Measurements from ENCODE around the gene CNTN4.
"Not testable (repeated sequence)": the region's sequence is repeated elsewhere in the genome, so short reads cannot be mapped to it uniquely, and the experiment has no call there.

CNTN4 gene

GRCh38 chr3:2512881-2513280, 414.2 kb downstream of the CNTN4 start:
- Histone ChIP-seq H3K27me3 (no peaks in the 10 kb centered on the region), H3K27ac (no peak overlapping the region), H3K9me3 (replicated peaks in 1 of 11) (no peaks in the 10 kb centered on the region), H3K36me3 (no peaks in the 10 kb centered on the region), H3K9ac (no peak overlapping the region), H4K20me1 (no peaks in the 10 kb centered on the region), H3K4me2 (no peak overlapping the region), H3K4me3 (no peak overlapping the region), H3K4me1 (no peaks in the 10 kb centered on the region)
- TF ChIP-seq Cebpa-rat (IDR thresholded peaks at IDR 0.05) = no peak

GRCh38 chr3:2513986-2514385, 415.3 kb downstream of the CNTN4 start:
- Histone ChIP-seq H4K20me1 (no peaks in the 10 kb centered on the region), H3K27ac (no peak overlapping the region), H3K9ac (no peak overlapping the region), H3K4me1 (no peaks in the 10 kb centered on the region), H3K4me3 (no peak overlapping the region), H3K36me3 (no peaks in the 10 kb centered on the region), H3K9me3 (replicated peaks in 1 of 11) (no peaks in the 10 kb centered on the region), H3K27me3 (no peaks in the 10 kb centered on the region), H3K4me2 (no peak overlapping the region)
- no peak for TF ChIP-seq Cebpa-rat (IDR thresholded peaks at IDR 0.05)

- Histone ChIP-seq H4K20me1 (no peaks in the 10 kb centered on the region), H3K4me1 (no peaks in the 10 kb centered on the region), H3K4me2 (no peak overlapping the region), H3K4me3 (no peak overlapping the region), H3K9ac (no peak overlapping the region), H3K9me3 (replicated peaks in 1 of 11) (no peaks in the 10 kb centered on the region), H3K27me3 (no peaks in the 10 kb centered on the region), H3K36me3 (no peaks in the 10 kb centered on the region), H3K27ac (no peak overlapping the region)
- no peak for TF ChIP-seq Cebpa-rat (IDR thresholded peaks at IDR 0.05)
Measured at GRCh38 chr3:2516762-2517441, 418.2 kb downstream of the CNTN4 start.

GRCh38 chr3:2517500-2518172, 419.0 kb downstream of the CNTN4 start:
- Histone ChIP-seq H3K27me3 (no peaks in the 10 kb centered on the region), H3K4me3 (no peak overlapping the region), H3K36me3 (no peaks in the 10 kb centered on the region), H3K9ac (no peak overlapping the region), H4K20me1 (no peaks in the 10 kb centered on the region), H3K9me3 (replicated peaks in 1 of 11) (no peaks in the 10 kb centered on the region), H3K4me2 (no peak overlapping the region), H3K27ac (no peak overlapping the region), H3K4me1 (no peaks in the 10 kb centered on the region)
- TF ChIP-seq Cebpa-rat (IDR thresholded peaks at IDR 0.05) = no peak

- H3K9me3 ChIP-seq (replicated peaks in 1 of 11) = no peaks in the 10 kb centered on the region
- H3K36me3 ChIP-seq = no peaks in the 10 kb centered on the region
- H3K9ac ChIP-seq = no peak overlapping the region
- H3K27ac ChIP-seq = no peak overlapping the region
- no peak overlapping the region for H3K4me2 ChIP-seq
- no peaks in the 10 kb centered on the region for H3K27me3 ChIP-seq
- TF ChIP-seq Cebpa-rat (IDR thresholded peaks at IDR 0.05) = no peak
- H4K20me1 ChIP-seq = no peaks in the 10 kb centered on the region
- H3K4me1 ChIP-seq = no peaks in the 10 kb centered on the region
- H3K4me3 ChIP-seq = no peak overlapping the region
Measured at GRCh38 chr3:2523281-2523836, 424.7 kb downstream of the CNTN4 start.

GRCh38 chr3:2525968-2526367, 427.3 kb downstream of the CNTN4 start:
- no peaks in the 10 kb centered on the region for H3K9me3 ChIP-seq (replicated peaks in 1 of 11)
- H3K36me3 ChIP-seq = no peaks in the 10 kb centered on the region
- no peaks in the 10 kb centered on the region for H3K27me3 ChIP-seq
- no peaks in the 10 kb centered on the region for H3K4me1 ChIP-seq
- H3K4me2 ChIP-seq = no peak overlapping the region
- H3K9ac ChIP-seq = no peak overlapping the region
- H3K27ac ChIP-seq = no peak overlapping the region
- no peak for TF ChIP-seq Cebpa-rat (IDR thresholded peaks at IDR 0.05)
- no peak overlapping the region for H3K4me3 ChIP-seq
- no peaks in the 10 kb centered on the region for H4K20me1 ChIP-seq

GRCh38 chr3:2526926-2527325, 428.3 kb downstream of the CNTN4 start:
- no peaks in the 10 kb centered on the region for H3K36me3 ChIP-seq
- no peak overlapping the region for H3K4me2 ChIP-seq

GRCh38 chr3:2527328-2527727, 428.7 kb downstream of the CNTN4 start:
- not testable (repeated sequence) for H3K9ac ChIP-seq; H3K27me3 ChIP-seq; H3K36me3 ChIP-seq; H3K9me3 ChIP-seq (replicated peaks in 1 of 11); H3K27ac ChIP-seq; H3K4me2 ChIP-seq; H3K4me1 ChIP-seq; H3K4me3 ChIP-seq; H4K20me1 ChIP-seq

More at GRCh38 chr3:2526926-2527325, 428.3 kb downstream of the CNTN4 start:
- H3K4me1 ChIP-seq = no peaks in the 10 kb centered on the region
- H3K9ac ChIP-seq = no peak overlapping the region
- H4K20me1 ChIP-seq = no peaks in the 10 kb centered on the region
- TF ChIP-seq Cebpa-rat (IDR thresholded peaks at IDR 0.05) = no peak
- no peak overlapping the region for H3K27ac ChIP-seq
- H3K27me3 ChIP-seq = no peaks in the 10 kb centered on the region
- H3K9me3 ChIP-seq (replicated peaks in 1 of 11) = no peaks in the 10 kb centered on the region
- no peak overlapping the region for H3K4me3 ChIP-seq

- not testable (repeated sequence) for H3K4me1 ChIP-seq, H3K27me3 ChIP-seq, H3K4me2 ChIP-seq
Measured at GRCh38 chr3:2534767-2535166, 436.1 kb downstream of the CNTN4 start.

GRCh38 chr3:2535206-2535605, 436.5 kb downstream of the CNTN4 start:
- Histone ChIP-seq H3K9ac (no peak overlapping the region), H4K20me1 (no peaks in the 10 kb centered on the region), H3K4me1 (no peaks in the 10 kb centered on the region), H3K4me2 (no peak overlapping the region), H3K36me3 (no peaks in the 10 kb centered on the region), H3K9me3 (replicated peaks in 1 of 11) (no peaks in the 10 kb centered on the region), H3K27me3 (no peaks in the 10 kb centered on the region), H3K4me3 (no peak overlapping the region), H3K27ac (no peak overlapping the region)
- TF ChIP-seq Cebpa-rat (IDR thresholded peaks at IDR 0.05) = no peak

More at GRCh38 chr3:2534767-2535166, 436.1 kb downstream of the CNTN4 start:
- not testable (repeated sequence) for H3K9ac ChIP-seq; H3K9me3 ChIP-seq (replicated peaks in 1 of 11); H3K36me3 ChIP-seq; H3K27ac ChIP-seq; H4K20me1 ChIP-seq; H3K4me3 ChIP-seq
